Thymus (tissue), 14 donors: ENCODE data around the gene SEC31A. TPM values are rescaled to one million over a fixed set of nuclear protein-coding genes. Genes with fewer than 3 reads are reported as not detected.

Experiments
- DNase-seq, 9 donors: peaks; one replicate each; pipeline ENCODE4 v3.0.0-alpha.2; 2013; ENCODE audit warnings: low spot score in 9 of 9, low read depth in 6 of 9, missing footprints in 1 of 9
- H3K27ac ChIP-seq, 2 donors: one replicate each; pipeline ENCODE4 v1.5.1; 2013; ENCODE audit warnings: control low read depth in 1 of 2, low read depth in 1 of 2, low read length in 1 of 2, mild to moderate bottlenecking in 1 of 2, moderate library complexity in 1 of 2
- H3K27me3 ChIP-seq, 2 donors: one replicate each; pipeline ENCODE4 v1.5.1; 2013; ENCODE audit warnings: low read length in 1 of 2; ENCODE audit not compliant: control insufficient read depth in 2 of 2, insufficient read depth in 1 of 2
- H3K36me3 ChIP-seq, 2 donors: one replicate each; pipeline ENCODE4 v1.5.1; 2013; ENCODE audit warnings: low read length in 1 of 2, mild to moderate bottlenecking in 1 of 2, moderate library complexity in 1 of 2; ENCODE audit not compliant: control insufficient read depth in 2 of 2, insufficient read depth in 2 of 2
- H3K4me1 ChIP-seq, 2 donors: one replicate each; pipeline ENCODE4 v1.5.1; 2013; ENCODE audit warnings: low read length in 2 of 2; ENCODE audit not compliant: control insufficient read depth in 2 of 2, insufficient read depth in 2 of 2
- H3K4me3 ChIP-seq, 2 donors: one replicate each; pipeline ENCODE4 v1.5.1; 2013; ENCODE audit warnings: low read length in 2 of 2, control low read depth in 1 of 2, mild to moderate bottlenecking in 1 of 2
- H3K9me3 ChIP-seq, 2 donors: one replicate each; pipeline ENCODE4 v1.5.1; 2013; ENCODE audit warnings: low read length in 1 of 2, mild to moderate bottlenecking in 1 of 2; ENCODE audit not compliant: control insufficient read depth in 2 of 2, insufficient read depth in 1 of 2
- WGBS: extraction: QIAGEN DNeasy Blood & Tissue Kit; methylation state at CpG from one replicate; pipeline ENCODE4 v1.1.7; 2013; 5-methylcytosine and 5-hydroxymethylcytosine counted together
- long read RNA-seq, 10 donors: transcript quantifications; one replicate each; lab custom pipeline, GENCODE V29; 2026
- polyA plus RNA-seq: library from polyadenylated mRNA; stranded (reverse); fragments of 200-250 nt; gene quantifications from one replicate; pipeline ENCODE4 v1.2.3, GENCODE V29; 2013
- total RNA-seq: library from RNA; stranded (reverse); fragments of 120-200 nt; gene quantifications from one replicate; pipeline ENCODE4 v1.2.4, GENCODE V29; 2013
- donor health status: healthy.

SEC31A gene, protein sequence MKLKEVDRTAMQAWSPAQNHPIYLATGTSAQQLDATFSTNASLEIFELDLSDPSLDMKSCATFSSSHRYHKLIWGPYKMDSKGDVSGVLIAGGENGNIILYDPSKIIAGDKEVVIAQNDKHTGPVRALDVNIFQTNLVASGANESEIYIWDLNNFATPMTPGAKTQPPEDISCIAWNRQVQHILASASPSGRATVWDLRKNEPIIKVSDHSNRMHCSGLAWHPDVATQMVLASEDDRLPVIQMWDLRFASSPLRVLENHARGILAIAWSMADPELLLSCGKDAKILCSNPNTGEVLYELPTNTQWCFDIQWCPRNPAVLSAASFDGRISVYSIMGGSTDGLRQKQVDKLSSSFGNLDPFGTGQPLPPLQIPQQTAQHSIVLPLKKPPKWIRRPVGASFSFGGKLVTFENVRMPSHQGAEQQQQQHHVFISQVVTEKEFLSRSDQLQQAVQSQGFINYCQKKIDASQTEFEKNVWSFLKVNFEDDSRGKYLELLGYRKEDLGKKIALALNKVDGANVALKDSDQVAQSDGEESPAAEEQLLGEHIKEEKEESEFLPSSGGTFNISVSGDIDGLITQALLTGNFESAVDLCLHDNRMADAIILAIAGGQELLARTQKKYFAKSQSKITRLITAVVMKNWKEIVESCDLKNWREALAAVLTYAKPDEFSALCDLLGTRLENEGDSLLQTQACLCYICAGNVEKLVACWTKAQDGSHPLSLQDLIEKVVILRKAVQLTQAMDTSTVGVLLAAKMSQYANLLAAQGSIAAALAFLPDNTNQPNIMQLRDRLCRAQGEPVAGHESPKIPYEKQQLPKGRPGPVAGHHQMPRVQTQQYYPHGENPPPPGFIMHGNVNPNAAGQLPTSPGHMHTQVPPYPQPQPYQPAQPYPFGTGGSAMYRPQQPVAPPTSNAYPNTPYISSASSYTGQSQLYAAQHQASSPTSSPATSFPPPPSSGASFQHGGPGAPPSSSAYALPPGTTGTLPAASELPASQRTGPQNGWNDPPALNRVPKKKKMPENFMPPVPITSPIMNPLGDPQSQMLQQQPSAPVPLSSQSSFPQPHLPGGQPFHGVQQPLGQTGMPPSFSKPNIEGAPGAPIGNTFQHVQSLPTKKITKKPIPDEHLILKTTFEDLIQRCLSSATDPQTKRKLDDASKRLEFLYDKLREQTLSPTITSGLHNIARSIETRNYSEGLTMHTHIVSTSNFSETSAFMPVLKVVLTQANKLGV
- total RNA-seq: 54.5 TPM
- 116 TPM for polyA plus RNA-seq
- long read RNA-seq, donor 1, full-length matches to known transcripts: 2 of 2 reads
- long read RNA-seq, donor 1, partial matches to known transcripts: 0 of 2 reads
- long read RNA-seq, donor 1, other reads (novel, unspliced or antisense): 0 of 2 reads
- long read RNA-seq, donor 2: 0 reads
- long read RNA-seq, donor 3, full-length matches to known transcripts: 8 of 34 reads
- long read RNA-seq, donor 3, partial matches to known transcripts: 26 of 34 reads
- long read RNA-seq, donor 3, other reads (novel, unspliced or antisense): 0 of 34 reads
- long read RNA-seq, donor 4, partial matches to known transcripts: 0 of 6 reads
- long read RNA-seq, donor 4, other reads (novel, unspliced or antisense): 0 of 6 reads
- long read RNA-seq, donor 5, full-length matches to known transcripts: 13 of 36 reads
- long read RNA-seq, donor 5, partial matches to known transcripts: 23 of 36 reads
- long read RNA-seq, donor 5, other reads (novel, unspliced or antisense): 0 of 36 reads
- long read RNA-seq, donor 6, full-length matches to known transcripts: 6 of 24 reads
- long read RNA-seq, donor 6, partial matches to known transcripts: 18 of 24 reads
- long read RNA-seq, donor 6, other reads (novel, unspliced or antisense): 0 of 24 reads
- long read RNA-seq, donor 7, full-length matches to known transcripts: 10 of 10 reads
- long read RNA-seq, donor 7, partial matches to known transcripts: 0 of 10 reads
- long read RNA-seq, donor 7, other reads (novel, unspliced or antisense): 0 of 10 reads
- long read RNA-seq, donor 8, partial matches to known transcripts: 0 of 1 reads
- long read RNA-seq, donor 8, other reads (novel, unspliced or antisense): 0 of 1 reads
- long read RNA-seq, donor 9, partial matches to known transcripts: 5 of 9 reads
- long read RNA-seq, donor 9, other reads (novel, unspliced or antisense): 0 of 9 reads
- long read RNA-seq, donor 10, partial matches to known transcripts: 5 of 10 reads
- long read RNA-seq, donor 10, other reads (novel, unspliced or antisense): 0 of 10 reads

DNA sequence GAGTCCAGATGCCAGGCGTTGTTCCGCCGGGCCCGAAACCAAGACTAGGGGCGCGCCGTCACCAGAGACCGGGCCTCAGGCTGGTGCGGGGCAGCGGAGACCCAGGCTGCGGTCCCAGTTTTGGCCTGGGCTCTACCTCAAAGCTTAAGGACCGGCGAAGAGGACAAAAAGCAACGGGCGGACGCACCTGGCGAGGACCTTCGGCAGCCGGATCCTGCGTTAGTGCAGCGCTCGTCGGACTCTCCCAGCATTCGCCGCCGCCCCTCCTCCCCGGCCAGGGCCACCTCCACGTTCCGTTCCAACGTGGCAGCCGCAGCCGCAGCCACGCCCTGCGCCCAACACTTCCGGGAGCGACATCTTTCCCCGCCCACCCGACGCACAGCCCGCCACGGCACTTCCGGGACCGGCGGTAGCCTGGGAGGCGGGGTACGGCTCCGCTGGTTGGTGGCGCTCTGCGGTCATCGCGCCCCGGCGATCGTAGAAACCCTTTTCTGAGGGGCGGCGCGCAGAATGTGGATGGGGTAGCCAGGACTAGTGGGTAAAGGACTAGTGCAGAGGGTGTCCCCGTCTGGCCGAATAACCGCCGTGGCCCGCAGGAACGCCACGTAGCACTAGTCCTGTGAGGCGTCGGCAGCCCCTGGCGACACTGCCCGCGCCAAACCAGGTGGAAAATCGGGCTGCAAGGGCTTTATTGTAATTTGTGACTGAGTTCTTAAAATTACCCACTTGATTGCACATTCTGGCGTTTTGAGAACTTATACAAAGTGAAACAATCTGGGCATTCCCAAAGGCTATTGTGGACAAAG is at the start of gene SEC31A:
Gene SEC31A, minus strand, starts transcription at position 253 of the 806 bp plus-strand sequence. CDS start 9,217 bp downstream, outside the sequence.
- WGBS: under 1% methylated on average over 71 of the region's 71 CpGs
- peak within 1 kb of the TSS; percentile 88 to 91 for H3K4me3 ChIP-seq
- H3K36me3 ChIP-seq: peaks cover 6 to 20% of the 10 kb centered on the region in 2 donors
- no peaks in the 10 kb centered on the region for H3K9me3 ChIP-seq
- DNase-seq: peak; percentile 77 to 97 (median 91)
- H3K27ac ChIP-seq: peak within 1 kb of the TSS; percentile 94 to 98
- peaks cover 0 to 2% of the 10 kb centered on the region in 2 donors for H3K4me1 ChIP-seq
- no peaks in the 10 kb centered on the region for H3K27me3 ChIP-seq

GRCh38 chr4:82939414-82939813 is 48.5 kb upstream of the SEC31A start:
- no peaks in the 10 kb centered on the region for H3K9me3 ChIP-seq
- H3K27me3 ChIP-seq: no peaks in the 10 kb centered on the region
- H3K36me3 ChIP-seq: peaks cover 14 to 66% of the 10 kb centered on the region in 2 donors
- H3K4me3 ChIP-seq: no peak overlapping the region
- H3K27ac ChIP-seq: no peak overlapping the region
- WGBS: 98% methylated on average over 2 of the region's 2 CpGs
- H3K4me1 ChIP-seq: no peaks in the 10 kb centered on the region
- DNase-seq: no peak

GRCh38 chr4:82934441-82934840 is 43.5 kb upstream of the SEC31A start:
- H3K36me3 ChIP-seq: peaks cover 12 to 58% of the 10 kb centered on the region in 2 donors
- no peaks in the 10 kb centered on the region for H3K9me3 ChIP-seq
- H3K4me1 ChIP-seq: no peaks in the 10 kb centered on the region
- no peak for DNase-seq
- no peak overlapping the region for H3K4me3 ChIP-seq
- no peaks in the 10 kb centered on the region for H3K27me3 ChIP-seq
- H3K27ac ChIP-seq: no peak overlapping the region

- Histone ChIP-seq H3K9me3 (no peaks in the 10 kb centered on the region), H3K36me3 (peaks cover 15 to 48% of the 10 kb centered on the region in 2 donors), H3K4me3 (no peak overlapping the region), H3K27ac (no peak overlapping the region), H3K4me1 (no peaks in the 10 kb centered on the region), H3K27me3 (no peaks in the 10 kb centered on the region)
- 96% methylated on average over 5 of the region's 5 CpGs for WGBS
- no peak for DNase-seq
These were observed 40.1 kb upstream of the SEC31A start for GRCh38 chr4:82930848-82931755.

DNA sequence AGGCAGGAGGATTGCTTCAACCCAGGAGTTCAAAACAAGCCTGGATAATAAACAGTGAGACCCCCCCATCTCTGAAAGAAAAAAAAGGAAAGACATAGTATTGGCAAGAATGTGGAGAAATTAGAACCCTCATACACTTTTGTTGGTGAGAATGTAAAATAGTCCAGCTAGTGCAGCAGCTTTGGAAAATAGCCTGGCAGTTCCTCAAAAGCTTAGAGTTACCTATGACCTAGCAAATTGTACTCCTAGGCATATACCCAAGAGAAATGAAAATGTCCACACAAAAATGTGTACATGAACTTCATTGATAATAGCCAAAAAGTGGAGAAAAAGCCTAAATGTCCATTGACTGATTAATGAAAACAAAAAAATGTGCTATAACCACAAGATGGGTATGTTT is 30.8 kb upstream of the SEC31A start:
- H3K36me3 ChIP-seq: peaks cover 3 to 18% of the 10 kb centered on the region in 2 donors
- no peaks in the 10 kb centered on the region for H3K27me3 ChIP-seq
- no peaks in the 10 kb centered on the region for H3K9me3 ChIP-seq
- no peaks in the 10 kb centered on the region for H3K4me1 ChIP-seq
- H3K4me3 ChIP-seq: no peak overlapping the region
- no peak overlapping the region for H3K27ac ChIP-seq
- DNase-seq: no peak

DNA sequence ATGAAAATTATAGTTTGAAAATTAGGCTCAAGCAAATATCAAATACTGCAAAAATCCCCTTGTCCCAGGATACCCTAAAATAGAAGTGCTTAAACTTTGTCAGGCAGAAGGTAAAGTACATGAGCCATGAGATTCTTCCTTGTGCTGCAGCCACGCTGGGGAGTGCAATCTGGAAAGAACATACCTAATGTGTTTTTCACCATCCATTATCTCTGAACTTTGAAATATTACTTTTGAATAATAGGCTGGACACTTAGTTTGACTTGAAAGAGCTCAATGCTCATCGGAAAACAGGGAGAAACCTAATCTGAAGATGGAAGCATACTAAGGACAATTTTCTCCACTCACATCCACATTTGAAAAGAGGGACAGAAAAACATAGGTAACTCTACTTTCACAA is 28.4 kb upstream of the SEC31A start:
- no peaks in the 10 kb centered on the region for H3K27me3 ChIP-seq
- no peaks in the 10 kb centered on the region for H3K9me3 ChIP-seq
- no peak overlapping the region for H3K4me3 ChIP-seq
- H3K36me3 ChIP-seq: peaks cover 0 to 13% of the 10 kb centered on the region in 2 donors
- H3K27ac ChIP-seq: no peak overlapping the region
- WGBS: 96% methylated on average over 2 of the region's 2 CpGs
- no peaks in the 10 kb centered on the region for H3K4me1 ChIP-seq
- no peak for DNase-seq
